Activated CD8-positive, alpha-beta T cell treated with anti-CD3 and anti-CD28 coated beads, Interleukin-2, amount 10 ng/mL, durations not matched to agents 7 days and 5 days (primary cell): ENCODE data around the gene ANKRD23. TPM values are rescaled to one million over a fixed set of nuclear protein-coding genes. Genes with fewer than 3 reads are reported as not detected.

Source experiments
- ATAC-seq: fragments of 150-1000 bp; cut with Tn5 transposase; one replicate; pipeline ENCODE4 v1.10.0; 2021; ENCODE audit warnings: moderate library complexity
- CTCF ChIA-PET: fragments of 350-600 bp; sonication (Branson Sonifier 250); formaldehyde crosslinking; loops from one replicate; lab custom pipeline; 2021; ENCODE audit warnings: antibody characterized with exemption; lab: Charles Lee
- POLR2A ChIA-PET: fragments of 350-600 bp; sonication (Branson Sonifier 250); formaldehyde crosslinking; loops from one replicate; lab custom pipeline; 2021; ENCODE audit warnings: antibody characterized with exemption; lab: Charles Lee
- DNase-seq: peaks from one replicate; pipeline ENCODE4 v3.0.0-alpha.2; 2020
- H3K27ac Mint-ChIP-seq: one replicate; pipeline ENCODE4 v1.8.0; 2021; ENCODE audit warnings: mild to moderate bottlenecking, mixed read lengths
- H3K27me3 Mint-ChIP-seq: one replicate; pipeline ENCODE4 v1.8.0; 2021; ENCODE audit warnings: low read depth, mixed read lengths
- H3K36me3 Mint-ChIP-seq: one replicate; pipeline ENCODE4 v1.8.0; 2021; ENCODE audit warnings: low read depth, mixed read lengths
- H3K4me1 Mint-ChIP-seq: one replicate; pipeline ENCODE4 v1.8.0; 2021; ENCODE audit warnings: low read depth, mixed read lengths
- H3K4me3 Mint-ChIP-seq: one replicate; pipeline ENCODE4 v1.8.0; 2021; ENCODE audit warnings: mild to moderate bottlenecking, mixed read lengths
- H3K9me3 Mint-ChIP-seq: one replicate; pipeline ENCODE4 v1.8.0; 2022; ENCODE audit warnings: mixed read lengths; ENCODE audit not compliant: insufficient read depth
- total RNA-seq, 2 experiments: library from RNA; stranded (reverse); gene quantifications; one replicate each; pipeline ENCODE4 v1.2.3, GENCODE V29; 2021

The ANKRD23 gene
- total RNA-seq, 2 experiments from 2014 or later: 12.6 to 17.2 TPM

GRCh38 chr2:96846825-96847224 lies 3.0 kb upstream of the ANKRD23 start:
- H3K4me3 Mint-ChIP-seq: no peak overlapping the region
- CTCF ChIA-PET: interaction anchor here (1.1 to 3.2 kb wide), 2 partner anchors 11 to 24 kb away, joined by 3 to 15 read pairs; partner anchors contain the start of gene ANKRD39
- POLR2A ChIA-PET: interaction anchor here (0.9 to 2.1 kb wide), 2 partner anchors 9 to 11 kb away, joined by 4 to 8 read pairs; partner anchors contain the start of gene ANKRD39
- peaks cover 8% of the 10 kb centered on the region for H3K4me1 Mint-ChIP-seq
- H3K9me3 Mint-ChIP-seq: no peaks in the 10 kb centered on the region
- H3K27ac Mint-ChIP-seq: no peak overlapping the region
- no peak for ATAC-seq
- H3K27me3 Mint-ChIP-seq: no peaks in the 10 kb centered on the region
- peaks cover 45% of the 10 kb centered on the region for H3K36me3 Mint-ChIP-seq
- no peak for DNase-seq

- H3K4me1 Mint-ChIP-seq: peaks cover 24% of the 10 kb centered on the region
- CTCF ChIA-PET: no interaction called here
- POLR2A ChIA-PET: interaction anchor here (0.6 kb wide), 1 partner anchor 504 kb away, joined by 3 read pairs; no protein-coding TSS in a partner anchor
Observed at GRCh38 chr2:96844405-96844808, 586 bp upstream of the ANKRD23 start.

GRCh38 chr2:96842600-96842999 lies 1.2 kb downstream of the ANKRD23 start:
- H3K27ac Mint-ChIP-seq: no peak overlapping the region
- ATAC-seq: no peak
- H3K9me3 Mint-ChIP-seq: no peaks in the 10 kb centered on the region
- H3K4me3 Mint-ChIP-seq: no peak overlapping the region
- ChIA-PET CTCF (interaction anchor here (0.7 to 1.8 kb wide), 6 partner anchors 15 to 271 kb away, joined by 3 to 11 read pairs (median 4); partner anchors contain the start of genes ANKRD36, ANKRD39 and CNNM3), POLR2A (interaction anchor here (0.9 kb wide), 1 partner anchor 111 kb away, joined by 3 read pairs; no protein-coding TSS in a partner anchor)
- H3K27me3 Mint-ChIP-seq: no peaks in the 10 kb centered on the region
- no peak for DNase-seq
- H3K36me3 Mint-ChIP-seq: peaks cover 36% of the 10 kb centered on the region
- peaks cover 33% of the 10 kb centered on the region for H3K4me1 Mint-ChIP-seq

More at GRCh38 chr2:96844405-96844808, 586 bp upstream of the ANKRD23 start:
- Mint-ChIP-seq H3K4me3 (no peak overlapping the region), H3K27ac (no peak overlapping the region), H3K36me3 (peaks cover 45% of the 10 kb centered on the region), H3K27me3 (no peaks in the 10 kb centered on the region), H3K9me3 (no peaks in the 10 kb centered on the region)
- DNase-seq: no peak
- ATAC-seq: no peak

- ChIA-PET POLR2A (interaction anchor here (0.9 kb wide), 1 partner anchor 112 kb away, joined by 3 read pairs; no protein-coding TSS in a partner anchor), CTCF (interaction anchor here (0.7 to 2.6 kb wide), 5 partner anchors 16 to 271 kb away, joined by 3 to 11 read pairs (median 4); partner anchors contain the start of genes ANKRD36, ANKRD39 and CNNM3)
- H3K27ac Mint-ChIP-seq: no peak overlapping the region
Observed at GRCh38 chr2:96841701-96842495, 1.9 kb downstream of the ANKRD23 start.

GRCh38 chr2:96839875-96840850 lies 3.7 kb downstream of the ANKRD23 start:
- DNase-seq: no peak
- Mint-ChIP-seq H3K4me1 (peaks cover 33% of the 10 kb centered on the region), H3K27ac (peak overlapping the region; percentile 72), H3K36me3 (peaks cover 35% of the 10 kb centered on the region), H3K9me3 (no peaks in the 10 kb centered on the region), H3K4me3 (peak overlapping the region; percentile 5), H3K27me3 (no peaks in the 10 kb centered on the region)
- ChIA-PET POLR2A (interaction anchor here (0.6 to 2.3 kb wide), 4 partner anchors 8 to 123 kb away, joined by 3 to 12 read pairs (median 3); partner anchors contain the start of gene ANKRD39), CTCF (interaction anchor here (0.8 to 2.6 kb wide), 5 partner anchors 18 to 123 kb away, joined by 3 to 10 read pairs (median 4); partner anchors contain the start of genes ANKRD39 and CNNM3)
- no peak for ATAC-seq

More at GRCh38 chr2:96841701-96842495, 1.9 kb downstream of the ANKRD23 start:
- no peak for DNase-seq
- Mint-ChIP-seq H3K4me1 (peaks cover 33% of the 10 kb centered on the region), H3K27me3 (no peaks in the 10 kb centered on the region), H3K9me3 (no peaks in the 10 kb centered on the region), H3K36me3 (peaks cover 35% of the 10 kb centered on the region), H3K4me3 (no peak overlapping the region)
- ATAC-seq: no peak

- Mint-ChIP-seq H3K27ac (peak overlapping the region; percentile 81), H3K9me3 (no peaks in the 10 kb centered on the region), H3K4me1 (peaks cover 29% of the 10 kb centered on the region), H3K36me3 (peaks cover 37% of the 10 kb centered on the region), H3K4me3 (peak overlapping the region; percentile 56), H3K27me3 (no peaks in the 10 kb centered on the region)
- ATAC-seq: peak; percentile 94
- CTCF ChIA-PET: interaction anchor here (0.8 to 2.6 kb wide), 4 partner anchors 19 to 124 kb away, joined by 4 to 10 read pairs (median 4); partner anchors contain the start of genes ANKRD39 and CNNM3
- POLR2A ChIA-PET: interaction anchor here (0.6 to 2.3 kb wide), 6 partner anchors 8 to 124 kb away, joined by 3 to 12 read pairs (median 4); partner anchors contain the start of gene ANKRD39
- peak; percentile 90 for DNase-seq
Observed at GRCh38 chr2:96839293-96839874, 4.4 kb downstream of the ANKRD23 start.

- H3K27ac Mint-ChIP-seq: peak overlapping the region; percentile 81
Observed at GRCh38 chr2:96838345-96839292, 5.2 kb downstream of the ANKRD23 start.

GRCh38 chr2:96837575-96837974 lies 6.2 kb downstream of the ANKRD23 start:
- peaks cover 40% of the 10 kb centered on the region for H3K36me3 Mint-ChIP-seq
- peaks cover 25% of the 10 kb centered on the region for H3K4me1 Mint-ChIP-seq
- no peak overlapping the region for H3K27ac Mint-ChIP-seq
- ChIA-PET CTCF (interaction anchor here (0.8 kb wide), 1 partner anchor 20 kb away, joined by 5 read pairs; the partner anchor contains the start of gene ANKRD39), POLR2A (interaction anchor here (1.3 to 1.7 kb wide), 3 partner anchors 10 to 20 kb away, joined by 4 to 5 read pairs (median 4); no protein-coding TSS in a partner anchor)
- H3K27me3 Mint-ChIP-seq: no peaks in the 10 kb centered on the region
- no peak overlapping the region for H3K4me3 Mint-ChIP-seq
- DNase-seq (no peak), ATAC-seq (no peak)
- H3K9me3 Mint-ChIP-seq: no peaks in the 10 kb centered on the region

More at GRCh38 chr2:96838345-96839292, 5.2 kb downstream of the ANKRD23 start:
- ChIA-PET CTCF (no interaction called here), POLR2A (interaction anchor here (0.6 to 2.3 kb wide), 5 partner anchors 9 to 21 kb away, joined by 3 to 12 read pairs (median 4); partner anchors contain the start of gene ANKRD39)
- H3K36me3 Mint-ChIP-seq: peaks cover 39% of the 10 kb centered on the region
- H3K4me3 Mint-ChIP-seq: peak overlapping the region; percentile 56
- peak; percentile 21 for DNase-seq
- H3K4me1 Mint-ChIP-seq: peaks cover 29% of the 10 kb centered on the region
- no peak for ATAC-seq
- H3K27me3 Mint-ChIP-seq: no peaks in the 10 kb centered on the region
- no peaks in the 10 kb centered on the region for H3K9me3 Mint-ChIP-seq

- ATAC-seq: no peak
- Mint-ChIP-seq H3K27me3 (no peaks in the 10 kb centered on the region), H3K36me3 (peaks cover 47% of the 10 kb centered on the region), H3K4me3 (no peak overlapping the region), H3K27ac (no peak overlapping the region), H3K4me1 (peaks cover 22% of the 10 kb centered on the region), H3K9me3 (no peaks in the 10 kb centered on the region)
- DNase-seq: no peak
- POLR2A ChIA-PET: interaction anchor here (0.6 to 0.9 kb wide), 2 partner anchors 11 to 20 kb away, joined by 3 read pairs; no protein-coding TSS in a partner anchor
- CTCF ChIA-PET: interaction anchor here (1.3 kb wide), 1 partner anchor 73 kb away, joined by 3 read pairs; no protein-coding TSS in a partner anchor
Observed at GRCh38 chr2:96835830-96836229, 8.0 kb downstream of the ANKRD23 start.
